HT1080 (cell line): ENCODE measurements around the gene RPS3. TPM values are rescaled to one million over a fixed set of nuclear protein-coding genes. Genes with fewer than 3 reads are reported as not detected.
A peak's percentile ranks its signal among the peaks of the same experiment; 100 is the strongest.

ENCODE experiments used
- DNase-seq: peaks from one replicate; pipeline ENCODE4 v3.0.0-alpha.2; 2015; ENCODE audit warnings: low read depth
- total RNA-seq: library from RNA; depleted of rRNA; stranded (reverse); fragments of >200 nt; shearing (Covaris generic); gene quantifications from 2 replicates; pipeline ENCODE4 v1.2.3, GENCODE V29; 2014

RPS3 gene
- total RNA-seq, 1 experiment from 2014 or later: 2,311 TPM

DNA sequence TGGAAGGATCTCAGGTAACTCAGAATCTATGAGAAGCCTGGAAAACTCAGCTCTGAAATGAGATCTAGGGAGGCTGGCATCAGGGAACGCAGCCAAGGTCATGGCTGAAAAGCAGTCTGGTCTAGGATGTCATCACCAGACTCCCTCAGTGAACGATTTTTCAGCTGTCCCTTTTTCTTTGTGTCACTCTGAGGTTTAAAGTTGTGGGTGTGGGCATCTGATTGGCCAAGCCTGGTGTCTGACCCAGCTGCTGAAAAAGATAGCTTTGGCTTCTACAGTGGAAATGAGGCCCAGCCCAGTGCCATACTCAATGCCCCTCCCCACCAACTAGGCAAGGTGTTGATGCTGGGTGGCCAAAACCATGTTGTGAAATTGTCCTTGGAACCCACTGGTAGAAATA is 14.5 kb downstream of the RPS3 start:
- DNase-seq: no peak

DNA sequence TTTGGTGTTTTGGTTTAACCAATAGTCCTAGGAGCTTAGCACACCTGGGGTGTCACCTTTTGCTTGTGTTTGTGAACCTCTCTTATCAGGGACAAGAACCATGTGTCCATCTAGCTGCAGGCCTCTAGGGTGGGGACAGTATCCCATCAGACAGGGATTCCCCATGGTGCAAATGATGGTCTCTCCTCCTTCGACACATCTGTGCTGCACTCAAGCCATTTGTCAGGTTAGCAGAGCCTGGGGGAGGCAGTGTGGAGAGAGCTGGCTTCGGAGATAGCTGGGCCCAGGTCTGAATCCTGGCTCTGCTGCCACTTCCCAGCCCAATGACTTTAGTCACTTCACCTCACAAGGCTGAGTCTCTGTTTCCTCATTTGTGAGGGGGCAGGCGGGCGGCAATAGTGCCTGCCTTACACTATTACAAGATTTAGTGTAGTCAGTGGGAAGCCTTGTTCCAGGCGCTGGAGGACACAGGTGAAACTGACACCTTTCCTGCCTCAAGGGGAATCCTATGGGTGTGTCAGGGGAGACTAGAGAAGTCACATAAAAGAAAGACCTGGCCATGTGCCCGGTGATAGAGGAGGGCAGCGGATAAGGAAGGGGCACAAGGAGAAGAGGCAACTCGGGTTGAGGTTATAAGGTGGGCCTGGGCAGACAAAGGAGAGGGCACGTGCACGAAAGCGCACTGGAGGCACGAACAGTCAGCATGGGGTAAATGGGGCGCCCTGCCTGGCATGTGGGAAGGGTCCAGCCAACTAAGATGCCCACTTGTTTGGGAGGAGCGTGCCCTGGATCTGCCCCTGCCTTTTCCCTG is 21.1 kb downstream of the RPS3 start:
- no peak for DNase-seq

DNA sequence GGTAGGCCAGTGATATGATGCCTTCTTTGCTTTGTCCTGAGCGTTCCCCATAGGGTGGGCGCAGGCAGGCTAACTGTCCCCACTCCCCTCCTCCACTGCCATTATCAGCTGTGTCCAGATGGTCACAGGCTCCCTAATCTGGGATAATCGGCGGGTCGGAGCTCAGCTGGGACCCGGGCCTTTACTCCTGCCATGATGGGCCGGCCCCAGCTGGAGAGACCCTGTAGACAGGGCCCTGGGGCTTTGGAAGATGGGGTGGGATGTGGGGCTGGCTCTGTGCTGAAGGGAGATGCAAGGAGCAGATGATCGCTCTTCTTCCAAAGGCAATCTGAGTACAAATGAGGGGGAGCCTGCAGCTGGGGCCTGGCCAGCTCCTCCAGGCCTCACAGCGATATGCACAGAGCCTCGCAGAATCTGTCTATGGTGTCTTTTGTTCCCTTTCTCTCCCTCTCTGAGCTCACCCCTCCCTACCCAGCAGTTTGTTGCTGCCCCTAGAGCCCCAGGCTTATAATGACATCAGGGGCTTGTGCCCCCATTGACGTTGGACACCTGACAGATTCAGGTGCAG is 21.8 kb downstream of the RPS3 start:
- no peak for DNase-seq

DNA sequence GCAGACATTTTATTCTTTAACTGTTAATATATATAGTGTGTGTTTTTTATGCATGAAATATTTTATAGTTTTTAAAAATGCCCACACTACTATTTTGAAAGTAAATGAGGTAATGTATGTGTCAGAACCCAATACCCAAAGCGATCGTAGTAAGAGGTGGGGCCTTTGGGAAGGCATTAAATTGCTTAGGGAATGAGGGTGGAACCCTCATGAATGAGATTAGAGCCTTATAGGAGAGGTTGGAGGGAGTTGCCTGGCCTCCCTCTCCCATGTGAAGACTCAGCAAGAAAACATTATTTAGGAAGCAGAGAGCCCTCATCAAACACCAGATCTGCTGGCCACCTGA is 22.6 kb downstream of the RPS3 start:
- no peak for DNase-seq

DNA sequence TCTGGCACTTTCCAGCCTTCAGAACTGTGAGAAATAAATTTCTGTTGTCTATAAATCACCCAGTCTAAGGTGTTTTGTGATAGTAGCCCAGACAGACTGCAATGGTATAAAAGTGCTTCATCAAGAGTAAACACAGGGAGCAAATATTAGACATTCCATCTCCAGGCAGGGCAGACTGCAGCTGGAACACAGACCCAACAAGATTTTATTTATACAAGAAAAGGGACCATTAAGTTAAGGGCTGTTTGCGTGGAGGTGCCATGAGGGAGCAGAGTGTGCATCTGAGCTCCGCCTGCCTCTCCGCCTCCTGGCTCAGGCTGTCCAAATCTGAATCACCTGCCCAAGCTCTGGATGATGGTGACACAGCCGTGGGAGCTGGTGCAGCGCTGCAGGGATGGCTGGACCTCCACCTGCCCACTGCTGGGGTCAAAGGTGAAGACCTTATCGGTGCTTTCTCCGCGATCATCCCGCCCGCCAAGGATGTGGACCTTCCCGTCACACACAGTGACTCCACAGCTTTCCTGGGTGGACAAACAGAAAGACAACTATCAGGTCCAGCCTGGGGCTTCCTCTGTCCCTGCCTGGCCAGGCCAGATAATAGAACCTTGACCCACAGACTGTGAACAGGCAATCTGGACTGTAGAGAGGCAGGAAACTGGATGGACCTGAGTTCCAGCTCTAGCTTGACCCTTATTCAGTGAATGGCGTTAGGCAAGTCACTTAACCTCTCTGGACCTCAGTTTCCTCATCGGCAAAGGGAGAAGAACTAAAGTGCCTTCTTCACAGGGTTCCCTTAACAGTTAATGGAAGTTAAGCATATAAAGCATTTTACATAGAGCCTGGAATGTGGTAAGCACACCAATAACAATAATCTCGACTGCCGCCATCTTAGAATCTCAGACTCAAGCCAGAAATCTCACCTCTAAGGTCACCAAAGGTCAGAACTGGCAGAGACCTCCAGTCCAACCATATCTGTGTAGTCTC is 23.2 kb downstream of the RPS3 start:
- no peak for DNase-seq

DNA sequence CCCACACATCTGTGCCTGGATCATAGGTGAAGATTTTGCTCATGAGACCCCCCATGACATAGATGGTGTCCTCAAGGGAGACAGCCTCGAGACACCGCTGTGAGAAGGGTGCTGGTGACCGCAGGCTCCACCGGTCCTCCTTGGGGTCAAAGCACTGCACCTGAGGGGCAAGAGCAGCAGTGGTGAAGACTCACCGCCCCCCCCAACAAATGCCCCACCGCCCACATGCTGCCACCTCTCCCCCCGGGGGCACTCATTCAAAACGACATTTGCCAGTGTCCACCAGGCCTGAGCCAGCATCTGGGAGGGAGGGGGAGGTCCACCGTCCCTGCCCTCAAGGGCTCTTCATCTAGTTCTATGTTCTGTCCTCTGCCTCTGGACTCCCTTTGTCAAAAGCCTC is 24.4 kb downstream of the RPS3 start:
- DNase-seq: no peak

DNA sequence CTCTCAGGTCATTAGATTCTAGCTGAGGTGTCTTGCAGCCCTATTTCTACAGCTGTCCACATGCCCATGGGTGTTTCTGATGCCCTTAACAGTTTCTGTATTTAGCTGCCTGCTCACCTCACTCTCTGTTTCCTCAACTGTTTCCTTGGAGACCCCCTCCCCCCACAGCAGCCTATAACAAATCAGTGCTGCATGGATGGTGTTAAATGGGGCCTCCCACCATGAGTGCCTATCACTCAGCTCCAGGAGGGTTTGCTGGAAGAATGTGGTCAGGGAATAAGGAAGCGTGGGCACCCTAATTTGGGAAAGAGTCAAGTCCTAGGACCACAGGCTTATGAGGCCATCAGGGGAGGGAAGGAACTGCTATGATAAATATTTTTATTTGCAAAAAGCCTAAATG is 25.1 kb downstream of the RPS3 start:
- no peak for DNase-seq

DNA sequence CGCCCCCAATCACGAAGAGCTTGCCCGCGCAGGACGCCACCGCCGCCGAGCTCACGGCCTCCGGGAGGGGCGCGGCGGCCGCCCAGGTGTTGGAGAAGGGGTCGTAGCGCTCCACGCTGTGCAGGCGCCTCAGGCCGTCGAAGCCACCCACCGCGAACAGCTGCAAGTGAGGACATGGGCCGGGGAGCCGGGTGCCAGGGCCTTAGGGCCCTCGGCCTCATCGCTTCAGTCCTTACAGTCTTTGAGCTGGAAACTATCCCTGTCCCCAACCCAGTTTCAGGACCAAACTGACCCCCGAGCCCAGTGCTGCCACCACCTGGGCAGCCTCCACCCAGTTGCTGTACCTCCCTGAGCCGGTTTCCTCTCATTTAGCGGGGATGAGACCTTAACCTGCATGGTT is 26.1 kb downstream of the RPS3 start:
- DNase-seq: no peak

DNA sequence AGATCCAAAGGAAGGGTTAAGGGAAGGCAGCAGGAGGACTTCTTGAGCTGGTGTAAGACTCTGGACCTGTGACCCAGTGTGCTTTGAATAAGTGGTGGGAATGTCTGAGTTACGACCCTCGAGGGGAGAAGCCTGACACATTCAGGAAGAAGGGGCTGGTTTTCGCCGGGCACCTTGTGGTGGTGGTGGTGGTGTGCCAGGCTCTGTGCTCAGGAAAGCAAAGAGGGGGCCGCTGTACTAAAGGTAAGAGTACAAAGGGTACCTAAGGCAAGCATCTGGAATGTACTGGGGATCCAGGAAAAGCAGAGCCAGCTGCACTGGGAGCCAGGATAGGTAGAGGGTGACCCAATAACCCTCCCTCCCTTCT is 27.4 kb downstream of the RPS3 start:
- DNase-seq: no peak

DNA sequence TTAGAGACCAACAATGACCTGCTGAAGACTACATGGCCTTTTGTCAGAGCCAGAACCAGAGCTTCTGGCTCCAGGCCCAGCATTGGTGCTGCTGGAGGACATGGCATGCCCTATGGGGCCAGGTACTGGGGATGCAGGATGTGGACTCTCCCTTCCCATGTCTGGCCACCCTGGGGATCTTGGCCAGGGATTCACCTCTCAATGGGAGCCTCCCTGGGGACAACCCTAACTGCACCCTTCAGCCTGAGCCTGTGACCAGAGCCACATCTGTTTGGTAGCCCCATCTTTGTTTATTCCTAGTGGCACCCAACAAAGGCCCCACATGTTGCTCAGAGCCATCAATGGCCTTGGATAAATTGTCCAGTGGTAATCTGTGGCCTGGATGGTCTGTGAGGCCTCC is 27.9 kb downstream of the RPS3 start:
- no peak for DNase-seq

DNA sequence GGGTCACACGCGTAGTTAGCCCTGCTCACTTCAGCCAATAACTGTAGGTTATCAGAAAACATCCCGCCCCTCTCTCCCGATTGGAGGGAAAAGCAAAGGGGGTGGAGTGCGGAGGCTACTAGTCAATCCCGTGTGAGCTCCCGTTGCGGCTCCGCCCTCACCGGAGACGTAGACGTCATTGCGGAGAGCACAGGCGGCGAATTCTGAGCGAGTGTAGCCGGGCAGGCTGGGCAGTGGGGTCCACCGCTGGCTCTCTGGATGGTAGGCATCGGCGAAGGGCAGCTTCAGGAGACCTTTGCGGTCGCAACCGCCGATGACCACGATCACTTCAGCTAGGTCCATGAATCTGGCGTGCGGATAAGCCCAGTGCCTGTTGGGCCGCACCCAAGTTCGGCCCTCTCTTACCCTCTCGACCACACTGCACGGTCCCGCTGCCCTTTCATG is 29.0 kb downstream of the RPS3 start:
- no peak for DNase-seq

DNA sequence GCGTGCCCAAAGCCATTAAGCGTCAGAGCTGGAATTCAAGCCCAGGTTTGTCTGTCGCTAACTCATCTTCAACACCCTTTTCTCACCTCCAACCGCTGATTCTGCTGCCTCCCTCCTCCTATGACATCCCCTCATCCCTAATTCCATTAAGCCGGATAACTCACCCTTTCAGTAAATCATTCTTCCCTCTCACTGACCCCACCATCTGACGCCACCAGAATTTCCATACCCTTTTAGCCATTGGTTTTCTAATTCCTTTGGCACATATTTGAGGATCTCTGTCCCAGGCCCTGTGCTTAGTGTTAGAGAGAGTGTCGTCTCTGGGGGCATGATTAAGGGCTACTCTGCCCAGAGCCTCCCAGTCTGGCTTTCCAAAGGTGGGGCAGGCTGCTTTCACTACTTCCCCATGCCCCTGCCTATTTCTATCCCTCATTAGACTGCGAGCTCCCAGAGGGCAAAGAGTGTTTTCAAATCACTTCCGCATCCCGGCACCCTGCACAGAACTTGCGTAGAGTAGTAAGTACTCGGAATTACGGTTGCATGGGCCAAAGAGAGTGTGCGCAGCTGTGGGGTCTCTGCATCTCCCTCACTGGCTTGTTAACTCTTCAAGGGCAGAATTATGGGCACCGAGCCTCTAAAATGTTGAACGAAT is 29.8 kb downstream of the RPS3 start:
- no peak for DNase-seq

DNA sequence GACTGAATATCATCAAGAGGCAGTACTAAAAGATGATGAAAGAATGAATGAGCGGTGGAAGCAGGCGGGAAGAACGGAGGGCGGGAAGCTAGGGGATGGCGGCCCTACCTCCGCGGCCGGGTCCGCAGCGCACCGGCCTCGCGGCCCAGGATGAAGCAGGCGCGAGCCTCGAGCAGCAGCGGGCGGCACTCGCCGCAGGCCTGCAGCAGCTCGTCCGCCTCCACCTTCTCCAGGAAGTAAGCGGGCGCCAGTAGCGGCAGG is 30.3 kb downstream of the RPS3 start:
- DNase-seq: no peak

DNA sequence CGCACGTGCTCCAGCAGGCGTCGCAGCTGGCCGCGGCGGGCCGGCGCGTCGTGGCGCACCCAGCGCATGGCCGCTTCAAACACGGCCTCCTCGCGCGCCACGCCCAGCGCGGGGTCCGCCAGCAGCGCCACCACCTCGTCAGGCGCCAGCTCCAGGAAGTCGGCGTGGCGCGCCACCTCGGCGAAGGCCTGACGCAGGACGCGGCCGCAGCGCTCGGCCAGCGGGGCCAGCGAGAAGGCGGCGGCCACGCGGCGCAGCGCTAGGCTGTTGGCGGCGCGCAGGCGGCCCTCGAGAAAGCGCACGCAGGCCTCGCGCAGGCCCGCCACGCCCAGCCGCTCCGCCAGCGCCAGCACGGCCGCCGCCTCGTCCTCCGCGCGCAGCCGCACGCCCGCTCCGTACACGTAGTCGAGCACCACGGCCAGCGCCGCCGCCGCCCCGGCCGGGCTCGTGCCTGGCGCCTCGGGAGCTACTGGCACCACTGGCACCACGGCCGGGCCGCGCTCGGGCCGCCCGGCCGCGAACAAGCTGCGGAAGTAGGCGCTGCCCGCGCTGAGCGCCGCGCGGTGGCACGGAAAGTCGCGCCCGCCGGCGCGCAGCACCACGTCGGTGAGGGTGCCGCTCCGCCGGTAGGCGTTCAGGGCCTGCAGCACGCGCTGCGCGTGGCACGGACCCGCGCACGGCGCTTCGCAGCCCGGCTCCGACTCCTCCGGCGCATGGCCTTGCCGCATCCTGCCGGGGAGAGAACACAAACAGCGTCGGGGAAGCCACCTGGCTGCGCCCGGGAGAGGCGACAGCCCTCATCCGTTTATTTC is 30.8 kb downstream of the RPS3 start:
- no peak for DNase-seq

DNA sequence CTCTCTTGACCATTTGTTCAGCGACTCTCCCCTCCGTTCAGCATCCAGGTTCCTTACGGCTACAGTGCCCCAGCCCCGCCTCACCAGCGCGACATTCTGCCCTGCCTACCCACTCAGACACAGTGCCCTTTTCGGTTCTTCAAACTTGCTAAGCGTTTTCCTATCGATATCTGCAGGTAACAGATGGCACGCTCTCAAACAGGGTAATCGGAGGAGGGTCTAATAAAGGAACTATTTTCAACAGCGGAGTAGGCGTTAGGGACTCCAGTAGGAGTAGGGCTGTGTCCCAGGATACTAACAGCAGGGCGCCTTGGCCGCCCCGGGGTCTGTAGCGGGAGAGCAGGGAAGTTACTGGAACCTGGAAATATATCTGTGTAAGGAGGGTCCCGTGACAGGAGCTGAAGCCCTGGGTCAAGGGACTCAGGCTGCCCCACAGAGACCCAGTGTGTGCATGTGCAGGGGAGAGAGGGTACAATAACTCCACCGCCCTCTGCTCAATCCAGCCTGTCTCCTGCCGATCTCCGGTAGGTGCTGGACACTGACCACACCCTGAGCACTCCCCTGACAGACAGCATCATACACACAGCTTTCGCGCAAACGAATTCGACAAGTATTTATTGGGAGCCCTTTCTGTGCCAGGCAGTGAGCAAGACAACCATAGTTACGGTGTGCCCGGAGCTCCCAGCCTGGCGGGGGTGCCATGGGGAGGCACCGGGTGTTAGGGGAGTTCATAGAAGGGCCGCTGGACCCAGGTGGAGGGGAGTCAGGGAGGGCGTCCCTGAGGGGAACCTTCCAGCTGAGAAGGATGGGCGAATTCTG is 31.6 kb downstream of the RPS3 start:
- DNase-seq: no peak

DNA sequence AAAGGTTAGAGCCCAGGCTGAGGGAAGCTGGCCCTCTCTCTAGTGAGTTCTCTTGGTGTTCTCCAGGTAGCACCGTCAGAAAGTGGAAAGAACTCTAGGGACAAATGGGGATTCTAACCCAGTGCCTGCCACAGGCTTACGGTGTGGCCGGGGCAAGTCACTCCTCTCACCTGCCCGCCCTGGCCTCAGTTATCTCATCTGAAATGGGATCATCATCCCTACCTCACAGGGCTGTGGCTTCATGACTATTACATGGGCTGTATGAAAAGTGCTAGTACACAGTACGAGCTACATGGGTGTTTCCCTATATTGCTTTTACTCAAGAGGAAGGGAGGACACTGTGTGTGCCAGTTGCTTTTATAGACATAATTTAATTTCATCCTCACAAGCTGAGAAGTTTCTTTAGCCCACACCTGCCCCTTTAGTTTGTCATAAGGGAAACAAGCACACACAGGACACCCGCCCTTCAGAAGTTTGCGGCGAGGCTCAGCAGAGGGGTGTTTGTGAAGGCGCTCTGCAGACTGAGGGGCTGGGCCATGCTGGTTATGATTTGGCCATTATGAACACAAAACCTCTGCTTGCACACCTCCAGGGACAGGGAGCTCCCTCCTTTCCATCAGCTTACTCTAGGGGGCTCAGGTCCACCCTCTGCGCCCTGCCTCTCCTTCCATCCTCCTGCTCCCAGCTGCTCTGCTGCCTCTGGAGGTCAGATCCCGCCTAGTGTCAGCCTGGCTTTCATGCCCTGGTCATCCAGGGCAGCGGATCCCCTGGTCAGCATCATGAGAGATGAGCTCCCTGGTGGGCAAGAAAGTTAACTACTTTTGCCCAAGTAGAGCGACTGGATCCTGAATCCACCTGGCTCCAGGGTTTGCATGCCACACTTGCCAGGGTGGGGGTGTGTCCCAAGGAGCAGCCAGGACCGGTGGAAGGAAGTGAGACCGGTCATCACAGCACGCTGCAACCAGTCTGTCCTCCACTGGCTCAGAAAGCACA is 32.5 kb downstream of the RPS3 start:
- DNase-seq: peak; percentile 38

DNA sequence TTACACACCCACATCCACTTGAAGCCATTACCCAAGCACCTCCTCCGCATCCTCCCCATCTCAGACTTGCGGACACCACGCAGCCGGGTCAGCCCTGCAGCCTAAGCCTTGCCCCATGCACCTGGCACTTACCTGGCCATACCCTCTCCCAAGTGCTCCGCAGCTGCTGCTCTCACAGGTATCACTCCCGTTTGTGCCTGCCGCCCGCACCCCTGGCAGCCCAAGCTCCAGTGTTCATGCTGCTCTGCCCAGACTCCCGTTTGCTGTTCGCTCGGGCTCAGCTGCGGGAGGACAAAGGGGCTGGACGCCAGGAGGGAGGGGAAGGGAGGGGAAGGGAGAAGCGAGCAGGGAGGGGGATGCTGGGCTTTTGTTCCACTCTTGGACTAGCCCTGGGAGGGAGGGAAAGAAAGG is 33.6 kb downstream of the RPS3 start, which contains the start of gene KLHL35:
Gene KLHL35, minus strand, starts transcription at position 293 of the 411 bp plus-strand sequence. CDS start 2,574 bp downstream, outside the sequence.
- no peak for DNase-seq

DNA sequence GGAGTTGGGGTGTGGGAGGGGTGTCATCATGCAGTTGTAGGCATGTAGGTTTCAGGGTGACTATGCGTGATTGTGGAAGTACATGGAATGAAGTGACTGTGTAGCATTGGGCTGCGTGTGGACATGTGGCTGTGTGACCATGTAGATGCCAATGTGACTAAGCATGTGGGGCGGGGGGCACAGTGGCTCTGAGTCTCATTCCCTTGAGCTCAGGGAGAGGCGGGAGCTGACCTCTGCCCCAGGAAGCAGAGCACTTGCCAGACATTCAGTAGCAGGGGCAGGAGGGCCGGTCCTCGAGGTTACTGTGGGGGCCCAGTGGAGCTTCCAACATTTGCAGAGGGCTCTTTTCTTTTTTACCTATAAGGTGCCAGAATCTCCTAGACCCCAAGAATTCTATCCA is 34.1 kb downstream of the RPS3 start:
- DNase-seq: no peak

DNA sequence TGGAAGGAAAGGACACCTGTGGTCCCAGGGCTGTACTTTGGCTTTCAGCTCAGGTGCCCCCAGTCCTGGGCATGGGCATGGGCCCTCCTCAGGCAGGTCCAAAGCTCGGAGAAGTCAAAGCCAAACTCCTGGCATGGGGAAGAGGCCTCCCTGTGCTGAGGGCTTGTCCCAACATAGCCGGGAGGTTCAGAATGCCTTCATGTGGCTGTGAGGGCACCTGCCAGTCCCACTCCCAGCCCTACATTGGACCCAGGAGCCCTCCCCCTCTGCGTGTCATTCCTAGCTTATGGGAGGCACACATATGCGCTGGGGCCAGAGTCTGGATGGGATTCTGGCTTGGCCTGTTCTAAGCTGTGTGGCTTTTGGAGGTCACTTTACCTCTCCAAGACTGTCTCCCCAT is 34.7 kb downstream of the RPS3 start:
- DNase-seq: no peak
